ENCODE data around the gene IFRD1.

DNA sequence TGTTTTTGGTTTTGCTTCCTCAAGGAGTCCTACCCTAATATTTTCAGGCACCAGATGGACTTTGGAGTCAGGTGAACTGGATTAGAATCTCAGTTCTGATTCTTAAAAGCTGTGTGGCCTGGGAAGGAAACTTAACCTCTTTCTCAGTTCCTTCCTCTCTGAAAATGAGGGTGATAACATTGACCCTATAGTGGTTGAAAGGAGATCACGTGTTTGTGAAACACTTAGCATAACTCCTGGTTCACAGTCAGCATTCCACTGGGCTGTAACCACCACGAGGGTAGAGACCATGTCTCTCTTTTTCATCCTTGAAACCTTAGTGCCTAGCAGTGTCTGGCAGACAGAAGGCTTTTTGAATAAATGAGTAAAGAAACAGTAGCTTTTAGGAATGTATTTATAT is 47.2 kb downstream of the IFRD1 start:
- TF ChIP-seq GATA2 (IDR thresholded peaks at IDR 0.05; ENCODE audit: low read depth, low read length), result no peak
- no peak for TF ChIP-seq GATA3 (IDR thresholded peaks at IDR 0.05; ENCODE audit: low read depth, low read length)
